Fibroblast of skin of scalp (primary cell): ENCODE data around the gene BMPER.
"Not testable (repeated sequence)": the region's sequence is repeated elsewhere in the genome, so short reads cannot be mapped to it uniquely, and the experiment has no call there.

Experiments
- DNase-seq: peaks from one replicate; pipeline ENCODE4 v3.0.0-alpha.2; 2013

Gene BMPER

DNA sequence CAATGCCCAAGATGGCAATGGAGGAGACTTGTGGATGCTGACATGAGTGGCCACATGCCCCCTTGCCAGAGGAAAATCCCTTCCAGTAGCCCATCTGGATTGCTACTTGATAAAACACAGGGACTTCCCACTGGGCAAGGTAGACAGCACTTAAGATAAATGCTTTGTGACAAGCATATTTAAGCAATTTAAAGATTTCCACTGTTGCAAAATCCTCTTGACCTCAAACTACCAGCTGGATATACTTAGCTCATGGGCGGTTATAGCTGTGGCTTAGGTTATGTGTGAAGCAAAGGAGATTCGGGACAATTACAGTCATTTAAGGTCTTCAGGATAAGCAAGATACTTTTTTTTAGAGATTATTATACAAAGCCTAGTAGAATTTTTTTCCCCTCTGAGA, 238.1 kb downstream of the BMPER start:
- peak; percentile 60 for DNase-seq

DNA sequence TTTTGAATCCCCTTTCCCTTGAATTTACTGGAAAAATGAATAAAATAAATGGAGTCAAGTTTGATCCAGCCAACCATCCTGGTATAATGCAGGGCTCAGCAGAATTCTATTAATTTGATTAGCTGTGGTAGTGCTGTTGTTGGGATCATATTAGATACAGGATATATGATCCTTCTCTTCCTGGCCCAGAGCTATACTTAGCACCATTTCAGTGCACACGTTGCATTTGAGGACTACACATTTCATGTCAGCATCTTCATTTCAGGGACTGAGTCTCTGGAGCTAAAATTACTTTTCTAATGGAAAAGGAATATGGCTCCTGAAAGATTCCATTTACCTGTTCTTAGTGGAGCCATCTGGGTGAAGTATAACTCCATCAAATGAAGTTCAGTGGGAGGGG, 240.3 kb downstream of the BMPER start:
- DNase-seq = no peak

DNA sequence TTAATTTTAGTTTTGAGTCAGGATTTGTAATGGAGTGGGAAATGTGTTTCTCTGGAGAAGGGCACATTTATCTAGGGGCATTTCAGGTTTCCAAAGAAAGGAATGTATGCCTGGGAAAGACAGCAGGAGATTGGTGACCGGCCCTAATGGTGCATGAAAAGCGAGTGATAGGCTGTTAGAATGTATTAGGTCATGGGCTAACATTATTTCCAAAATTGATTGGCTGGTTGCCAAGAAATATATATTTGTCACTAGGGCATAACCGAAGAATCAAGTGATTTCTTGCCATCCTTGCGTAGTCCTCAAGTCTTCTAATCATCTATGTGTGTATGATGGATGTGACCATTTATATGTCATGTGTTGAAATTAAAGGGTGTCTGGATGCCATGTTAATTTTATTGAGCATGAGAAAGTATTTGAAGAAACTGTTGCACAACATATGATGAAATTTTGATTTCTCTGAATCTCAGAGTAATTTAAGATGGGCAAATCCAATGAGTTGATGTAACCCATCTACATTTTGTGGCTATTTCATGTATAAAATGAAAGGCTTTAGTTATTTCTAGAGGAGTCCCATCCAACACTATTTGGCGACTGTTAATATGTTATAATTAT, 248.4 kb downstream of the BMPER start:
- no peak for DNase-seq

DNA sequence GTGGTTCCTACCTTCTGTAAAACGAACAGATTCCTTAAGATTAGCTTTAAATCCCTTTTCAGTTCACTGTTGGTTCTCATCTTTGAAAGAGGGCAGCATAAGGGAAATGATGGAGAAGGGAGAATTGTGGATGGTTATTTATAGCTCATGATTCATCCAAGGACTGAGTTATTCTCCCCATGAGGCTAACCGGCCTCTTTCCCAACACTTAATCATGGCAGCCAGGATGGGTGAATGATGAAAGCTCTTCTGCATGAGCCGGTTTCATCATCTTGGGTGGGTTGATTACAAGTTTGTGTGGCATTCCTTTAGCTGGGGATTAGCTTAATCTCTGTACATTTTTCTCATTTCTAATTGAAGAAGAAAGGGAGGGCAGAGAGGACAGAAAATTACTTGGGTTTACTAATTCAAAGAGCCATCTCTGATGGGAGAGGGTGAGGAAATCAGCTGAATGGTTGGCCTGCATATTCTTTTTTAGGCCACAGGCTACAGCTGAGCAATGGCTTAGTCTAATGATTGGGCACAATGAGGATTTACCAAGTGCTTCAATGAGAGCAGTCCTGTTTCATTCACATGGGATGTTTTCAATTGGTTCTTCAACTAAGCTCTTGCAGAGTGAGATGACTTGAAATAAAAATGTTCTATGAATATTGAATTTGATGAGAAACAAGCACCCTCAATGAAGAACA, 250.0 kb downstream of the BMPER start:
- peak; percentile 98 for DNase-seq

DNA sequence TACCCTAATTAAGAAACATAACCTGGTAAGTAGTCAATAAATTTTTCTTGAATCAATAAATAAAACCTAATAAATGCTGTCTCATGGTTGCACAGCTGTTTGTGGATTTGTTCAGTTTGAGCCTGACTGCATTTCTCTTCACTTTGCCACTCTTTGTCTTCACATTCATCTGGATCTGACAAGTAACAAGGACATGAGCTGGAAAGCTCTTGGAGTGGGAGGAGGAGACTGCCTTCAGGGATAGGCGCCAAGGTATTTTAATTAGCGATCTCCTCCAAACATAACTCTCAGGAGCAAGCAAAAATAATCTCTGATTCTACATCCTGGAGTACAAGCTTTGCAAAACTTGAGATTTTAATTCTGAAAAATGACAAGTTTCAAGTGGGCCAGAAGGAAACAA, 251.0 kb downstream of the BMPER start:
- DNase-seq = peak; percentile 72

DNA sequence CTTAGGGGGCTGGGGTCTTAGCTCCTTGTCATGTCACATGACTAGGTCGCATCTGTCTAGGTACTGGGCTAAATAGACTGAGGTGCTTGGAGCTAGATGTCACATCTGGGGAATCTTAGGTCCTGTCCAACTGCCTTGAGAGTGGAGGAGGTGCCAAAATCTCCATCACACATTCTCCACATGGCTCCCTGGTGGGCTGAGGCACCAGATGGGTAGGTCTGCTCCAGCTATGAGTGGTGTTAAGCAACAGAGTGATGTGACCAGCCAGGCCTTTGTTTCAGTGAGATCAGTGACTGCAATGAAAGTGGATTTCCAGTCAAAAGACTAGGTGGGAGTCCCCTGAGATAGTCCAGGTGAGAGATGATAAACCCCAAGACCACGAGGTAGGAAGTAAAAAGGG, 251.8 kb downstream of the BMPER start:
- peak; percentile 62 for DNase-seq

DNA sequence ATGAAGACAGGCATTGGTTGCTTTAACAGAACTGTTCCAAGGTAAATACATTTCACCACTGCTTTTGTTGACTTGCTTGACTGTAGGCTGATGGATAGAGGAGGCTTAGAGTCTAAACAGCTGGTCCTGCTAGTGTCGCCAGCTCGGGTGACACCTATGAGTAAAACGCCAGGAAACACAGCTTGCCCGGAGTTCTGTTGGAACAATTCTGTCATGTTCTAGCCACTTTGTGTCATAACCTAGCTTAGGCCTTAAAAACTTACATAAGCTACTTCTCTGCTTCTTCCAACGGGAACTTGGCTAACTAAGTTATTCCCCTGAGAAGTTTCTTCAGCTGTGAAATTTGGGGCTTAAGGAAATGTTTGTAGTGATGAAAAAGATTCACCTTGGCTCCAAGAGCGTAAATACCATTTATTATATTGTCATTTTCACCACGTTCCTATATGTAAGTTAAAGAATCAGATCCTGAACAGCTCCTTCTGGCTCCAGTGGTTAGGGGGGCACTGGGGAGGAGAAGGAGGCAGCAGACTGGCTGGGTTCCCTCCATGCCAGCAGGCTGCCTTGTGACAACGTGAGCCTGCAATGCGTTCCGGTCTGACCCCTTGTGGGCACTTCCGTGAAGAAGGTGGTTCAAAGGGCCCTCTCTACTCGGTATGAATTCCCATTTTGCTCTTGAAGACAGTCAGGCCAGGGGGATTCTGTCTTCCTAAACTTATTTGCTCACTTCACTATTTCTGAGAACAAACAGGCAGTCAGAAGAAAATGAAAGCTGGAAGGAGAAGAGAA, 253.2 kb downstream of the BMPER start:
- peak; percentile 33 for DNase-seq

DNA sequence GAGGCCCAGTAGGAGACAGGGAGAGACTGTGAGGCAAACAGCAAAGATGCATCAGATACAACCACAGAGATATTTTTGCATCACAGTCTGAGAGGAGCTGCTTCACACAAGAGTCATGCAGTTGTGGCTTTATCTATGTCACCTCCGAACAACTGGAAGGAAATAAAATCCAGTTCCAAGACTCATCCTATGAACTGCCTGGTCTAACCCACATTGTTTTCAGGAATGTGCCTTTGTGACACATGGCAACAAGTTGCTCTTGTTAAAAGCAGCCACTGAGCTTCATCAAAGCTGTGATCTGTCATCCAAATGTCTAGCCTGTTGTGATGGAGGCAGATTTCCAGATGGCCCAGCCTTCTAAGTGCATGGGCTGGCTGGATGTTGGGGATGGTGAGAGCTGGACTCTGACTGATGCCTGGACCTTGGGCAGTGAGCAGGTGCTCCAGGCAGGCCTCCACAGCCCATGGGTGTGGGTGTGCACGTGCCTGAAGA, 255.0 kb downstream of the BMPER start:
- peak; percentile 95 for DNase-seq

DNA sequence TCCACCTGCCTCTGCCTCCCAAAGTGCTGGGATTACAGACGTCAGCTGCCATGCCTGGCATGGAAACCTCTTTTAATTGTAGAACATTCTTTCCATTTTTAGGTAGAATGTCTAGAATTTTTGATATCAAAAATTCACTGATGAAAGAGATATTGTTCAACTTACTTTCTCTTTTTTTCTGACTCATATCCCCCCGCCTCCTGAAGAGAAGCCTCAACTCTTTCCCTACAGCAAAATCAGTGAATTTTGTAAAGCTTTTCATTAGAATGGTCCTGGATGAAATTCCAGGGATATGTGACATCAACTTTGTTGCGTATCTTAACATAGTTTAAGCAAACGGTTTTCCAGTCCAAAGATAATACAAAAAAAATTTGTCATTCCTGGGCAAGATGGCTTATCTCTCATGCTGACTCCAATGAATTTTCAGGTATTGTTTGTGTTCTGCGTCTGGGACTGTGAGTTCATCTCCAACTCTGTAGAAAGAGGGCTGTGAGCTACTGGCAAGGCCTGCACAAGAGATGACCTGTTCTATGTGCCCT, 256.8 kb downstream of the BMPER start:
- DNase-seq = peak; percentile 39

DNA sequence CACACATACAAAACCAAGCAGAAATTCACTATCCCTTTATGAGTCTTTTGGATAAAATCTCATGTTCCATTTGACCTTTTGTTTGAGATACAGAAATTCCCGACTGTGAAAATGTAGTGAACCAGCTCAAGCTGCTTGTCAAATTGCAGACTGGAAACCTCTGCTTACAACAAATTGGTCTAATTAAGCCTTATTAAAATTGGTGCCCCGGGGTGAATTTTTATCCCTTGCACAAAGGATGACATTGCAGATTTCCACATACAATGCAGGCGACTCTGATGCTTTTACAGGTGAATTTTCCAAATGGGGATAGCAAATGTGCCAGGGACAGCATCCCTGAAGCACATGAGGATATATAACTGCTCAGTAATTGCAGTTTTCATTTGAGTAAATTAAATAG, 257.3 kb downstream of the BMPER start:
- no peak for DNase-seq

DNA sequence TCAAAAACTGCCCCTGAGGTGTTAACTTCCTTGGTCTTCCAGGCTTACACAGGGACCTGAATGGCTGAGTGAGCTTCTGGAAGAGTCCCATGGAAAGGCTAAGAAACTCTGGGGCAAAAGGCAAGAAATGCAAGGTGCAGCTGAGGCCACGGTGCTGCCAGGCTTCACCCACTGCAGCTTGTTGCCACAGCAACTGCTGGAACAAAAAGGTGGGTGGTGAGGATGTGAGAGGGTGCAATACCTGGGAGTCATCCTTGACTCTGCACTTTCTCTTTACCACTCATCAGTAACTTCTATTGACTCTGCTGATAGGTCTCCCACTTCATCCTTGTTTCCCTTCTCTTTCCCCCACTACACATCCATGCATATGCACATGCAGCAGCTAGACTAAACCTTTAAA, 258.6 kb downstream of the BMPER start:
- no peak for DNase-seq

DNA sequence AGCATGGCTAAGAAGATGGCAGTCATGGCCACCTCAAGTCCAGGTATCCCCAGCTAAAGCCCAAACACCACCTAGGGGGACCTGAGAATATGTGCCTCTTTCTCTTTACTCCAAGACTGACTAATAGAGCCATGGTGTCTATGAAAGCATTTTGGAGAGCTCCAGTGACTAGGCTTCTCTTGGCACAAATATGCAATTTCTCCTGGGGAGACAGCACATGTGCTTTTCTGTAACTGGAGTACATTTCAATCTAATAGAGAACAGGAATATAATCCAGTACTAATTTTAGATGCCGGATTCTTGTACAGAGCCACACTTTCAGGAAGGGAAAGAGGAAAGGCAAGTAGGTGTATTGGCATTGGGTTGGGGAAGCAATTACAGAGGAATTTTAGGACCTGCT, 260.1 kb downstream of the BMPER start:
- peak; percentile 28 for DNase-seq

DNA sequence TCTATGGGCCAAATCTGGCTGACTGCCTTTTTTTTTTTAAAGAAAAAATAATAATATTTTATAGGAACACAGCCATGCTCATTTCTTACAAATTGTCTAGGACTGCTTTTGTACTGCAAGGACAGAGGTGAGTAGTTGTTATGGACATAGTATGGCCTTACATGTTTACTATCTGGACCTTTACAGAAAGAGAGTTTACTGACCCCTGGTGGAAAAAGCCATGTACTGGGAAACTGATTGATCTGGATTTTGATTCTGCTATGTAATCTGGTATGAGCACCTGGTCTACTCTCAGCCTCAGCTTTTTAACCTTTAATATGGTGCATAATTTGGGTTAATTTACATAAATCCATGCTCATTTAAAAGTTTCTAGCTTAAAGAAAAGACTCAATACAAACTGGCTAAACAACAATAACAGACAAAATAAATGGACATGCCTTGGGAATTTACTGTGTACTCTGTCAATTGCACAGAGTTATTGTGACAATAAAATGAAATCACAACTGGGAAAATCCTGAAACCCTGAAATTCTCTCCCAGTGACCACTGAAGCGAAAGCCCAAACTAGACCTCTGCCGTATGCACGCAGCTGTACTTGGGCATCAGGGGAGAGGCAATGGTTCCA, 260.7 kb downstream of the BMPER start:
- DNase-seq = peak; percentile 42

DNA sequence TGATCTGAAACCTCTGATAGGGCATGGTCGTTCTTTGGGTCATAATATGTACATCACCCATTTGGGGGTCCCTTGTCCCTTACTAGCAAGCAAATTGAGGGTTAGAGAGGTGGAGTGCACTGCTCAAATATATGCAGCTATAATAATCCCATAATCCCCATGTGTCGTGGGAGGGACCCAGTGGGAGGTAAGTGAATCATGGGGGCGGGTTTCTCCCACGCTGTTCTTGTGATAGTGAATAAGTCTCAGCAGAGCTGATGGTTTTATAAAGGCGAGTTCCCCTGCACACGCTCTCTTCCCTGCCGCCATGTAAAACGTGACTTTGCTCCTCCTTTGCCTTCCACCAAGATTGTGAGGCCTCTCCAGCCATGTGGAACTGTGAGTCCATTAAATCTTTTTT, 262.7 kb downstream of the BMPER start:
- DNase-seq = no peak

DNA sequence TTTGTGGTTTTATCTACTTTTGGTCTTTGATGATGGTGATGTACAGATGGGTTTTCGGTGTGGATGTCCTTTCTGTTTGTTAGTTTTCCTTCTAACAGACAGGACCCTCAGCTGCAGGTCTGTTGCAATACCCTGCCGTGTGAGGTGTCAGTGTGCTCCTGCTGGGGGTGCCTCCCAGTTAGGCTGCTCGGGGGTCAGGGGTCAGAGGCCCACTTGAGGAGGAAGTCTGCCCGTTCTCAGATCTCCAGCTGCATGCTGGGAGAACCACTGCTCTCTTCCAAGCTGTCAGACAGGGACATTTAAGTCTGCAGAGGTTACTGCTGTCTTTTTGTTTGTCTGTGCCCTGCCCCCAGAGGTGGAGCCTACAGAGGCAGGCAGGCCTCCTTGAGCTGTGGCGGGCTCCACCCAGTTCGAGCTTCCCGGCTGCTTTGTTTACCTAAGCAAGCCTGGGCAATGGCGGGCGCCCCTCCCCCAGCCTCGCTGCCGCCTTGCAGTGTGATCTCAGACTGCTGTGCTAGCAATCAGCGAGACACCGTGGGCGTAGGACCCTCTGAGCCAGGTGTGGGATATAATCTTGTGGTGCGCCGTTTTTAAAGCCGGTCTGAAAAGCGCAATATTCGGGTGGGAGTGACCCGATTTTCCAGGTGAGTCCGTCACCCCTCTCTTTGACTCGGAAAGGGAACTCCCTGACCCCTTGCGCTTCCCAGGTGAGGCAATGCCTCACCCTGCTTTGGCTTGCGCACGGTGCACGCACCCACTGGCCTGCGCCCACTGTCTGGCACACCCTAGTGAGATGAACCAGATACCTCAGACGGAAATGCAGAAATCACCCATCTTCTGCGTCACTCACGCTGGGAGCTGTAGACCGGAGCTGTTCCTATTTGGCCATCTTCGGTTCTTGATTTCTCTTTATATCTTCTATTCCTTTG, 269.6 kb downstream of the BMPER start:
- not testable (repeated sequence) for DNase-seq

DNA sequence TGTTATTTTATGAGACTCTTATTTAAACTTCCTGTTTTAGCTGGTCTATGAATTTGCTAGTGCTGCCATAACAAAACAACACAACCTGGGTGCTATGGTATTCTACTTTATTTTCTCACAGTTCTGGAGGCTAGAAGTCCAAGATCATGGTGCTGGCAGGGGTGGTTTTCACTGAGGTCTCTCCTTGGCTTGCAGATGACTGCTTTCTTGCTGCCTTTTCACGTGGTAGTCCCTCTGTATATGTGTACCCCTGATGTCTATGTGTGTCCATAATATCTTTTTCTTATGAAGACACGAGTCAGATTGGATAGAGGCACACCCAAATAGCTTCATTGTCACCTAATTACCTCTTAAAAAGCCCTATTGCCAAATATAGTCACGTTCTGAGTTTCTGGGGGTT, 270.5 kb downstream of the BMPER start:
- no peak for DNase-seq

DNA sequence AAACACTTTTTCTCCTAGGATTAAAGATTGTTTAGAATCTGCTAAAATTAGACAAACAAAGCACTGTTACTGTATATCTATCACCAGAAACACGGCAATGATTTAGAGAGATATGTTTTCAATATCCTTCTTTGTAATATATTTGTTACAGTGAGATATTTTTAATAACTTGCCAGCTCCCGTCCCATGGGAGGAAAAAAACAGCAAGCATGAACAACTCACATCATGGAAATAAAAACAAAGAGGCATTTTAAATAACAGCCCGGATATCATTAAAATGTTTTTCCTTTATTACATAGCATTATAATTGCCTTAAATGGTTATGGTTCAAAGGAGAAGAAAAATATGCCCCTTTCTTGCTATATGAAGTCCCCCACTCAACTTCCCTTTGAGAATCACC, 272.1 kb downstream of the BMPER start:
- DNase-seq = no peak

DNA sequence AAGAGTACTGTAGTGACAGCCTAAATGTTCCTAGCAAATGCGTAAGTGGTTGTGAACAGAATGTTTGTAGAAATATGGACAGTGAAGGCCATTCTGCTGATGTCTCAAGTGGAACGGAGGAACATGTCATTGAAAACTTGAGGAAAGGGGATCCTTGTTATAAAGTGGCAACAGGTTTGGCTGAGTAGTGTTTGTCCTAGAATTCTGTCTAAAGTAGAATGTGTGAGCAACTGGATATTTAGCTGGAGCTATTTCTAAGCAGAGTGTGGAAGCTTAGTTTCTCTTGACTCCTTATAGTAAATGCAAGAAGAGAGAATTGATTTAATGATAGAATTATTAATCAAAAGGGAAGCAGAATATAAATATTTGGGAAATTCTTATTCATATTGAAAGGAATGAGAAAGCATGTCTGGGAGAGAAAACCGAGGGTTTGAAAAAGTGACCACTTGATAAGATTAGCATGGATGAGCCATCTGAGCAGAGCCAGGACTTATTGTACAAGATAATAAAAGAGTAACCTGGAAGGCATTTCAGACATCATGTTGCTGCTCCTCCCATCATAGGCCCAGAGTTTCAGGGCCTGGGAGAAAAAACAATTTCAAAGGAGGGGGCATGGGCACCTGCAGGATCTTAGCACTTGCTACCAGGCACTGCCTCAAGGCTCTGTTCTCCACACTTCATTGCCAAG, 276.1 kb downstream of the BMPER start:
- DNase-seq = no peak

DNA sequence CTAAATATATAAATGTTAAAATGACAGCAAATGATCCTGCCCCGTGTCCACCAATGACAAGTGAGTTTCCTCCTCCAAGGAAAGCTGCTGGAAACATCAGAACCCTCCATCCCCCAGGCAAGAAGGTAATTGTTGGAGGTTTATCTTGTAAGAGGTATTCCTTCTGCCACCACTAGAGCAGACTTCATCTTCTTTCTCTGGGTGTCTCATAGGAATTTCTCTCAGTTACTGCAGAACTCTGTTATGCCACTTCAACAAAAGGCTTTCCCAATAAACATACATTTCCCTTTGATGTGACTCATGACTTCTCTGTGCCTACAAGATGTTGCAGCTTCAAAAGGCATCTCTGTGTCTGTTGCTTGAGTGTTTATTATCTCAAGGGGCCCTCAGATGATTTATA, 279.1 kb downstream of the BMPER start:
- no peak for DNase-seq

DNA sequence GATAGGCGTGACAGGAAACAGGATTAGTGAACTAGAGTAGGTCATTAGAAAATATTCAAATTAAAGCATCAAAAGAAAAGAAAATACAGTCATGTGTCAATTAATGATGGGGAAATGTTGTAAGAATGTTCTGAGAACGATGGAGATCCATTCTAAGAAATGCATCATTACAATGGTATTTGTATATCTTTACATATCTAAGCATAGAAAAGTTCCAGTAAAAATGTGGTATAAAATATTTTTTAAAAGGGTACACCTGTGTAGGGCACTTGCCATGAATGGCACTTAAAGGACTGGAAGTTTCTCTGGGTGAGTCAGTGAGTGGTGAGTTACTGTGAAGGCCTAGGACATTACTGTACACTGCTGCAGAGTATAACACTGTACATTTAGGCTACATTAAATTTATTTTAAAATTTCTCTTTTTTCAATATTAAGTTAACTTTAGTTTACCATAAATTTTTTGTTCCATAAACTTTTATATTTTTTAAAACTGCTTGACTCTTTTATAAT, 282.5 kb downstream of the BMPER start:
- no peak for DNase-seq

DNA sequence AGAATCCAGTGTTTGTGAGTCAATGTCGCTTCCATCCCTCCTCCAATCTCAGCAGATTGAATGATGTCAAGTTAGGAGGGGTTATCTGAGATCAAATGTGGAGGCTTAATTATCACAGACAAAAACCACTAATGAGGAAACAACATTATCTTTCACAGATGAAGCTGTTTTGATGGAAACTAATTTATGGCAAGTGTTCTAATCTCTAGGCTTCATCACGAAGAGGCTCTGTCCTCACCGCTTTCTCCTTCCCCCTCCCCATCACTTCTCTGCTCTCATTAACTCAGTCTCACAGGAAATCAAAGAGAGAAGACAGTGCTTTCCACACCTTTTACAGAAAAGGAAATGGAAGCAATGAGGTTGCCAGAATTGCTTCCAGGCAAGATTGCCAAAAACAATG, 283.7 kb downstream of the BMPER start:
- DNase-seq = no peak
